Activated CD4-positive, alpha-beta T cell treated with anti-CD3 and anti-CD28 coated beads, Interleukin-2, amount 10 ng/mL, durations not matched to agents 7 days and 5 days (primary cell): Measurements from ENCODE around the gene PCDHA9. TPM values are rescaled to one million over a fixed set of nuclear protein-coding genes. Genes with fewer than 3 reads are reported as not detected.
A peak's percentile ranks its signal among the peaks of the same experiment; 100 is the strongest.
"Not testable (repeated sequence)": the region's sequence is repeated elsewhere in the genome, so short reads cannot be mapped to it uniquely, and the experiment has no call there.

Experiments used
- CTCF ChIA-PET: fragments of 350-600 bp; sonication (Branson Sonifier 250); formaldehyde crosslinking; loops from one replicate; lab custom pipeline; 2021; ENCODE audit warnings: antibody characterized with exemption; lab: Charles Lee
- POLR2A ChIA-PET: fragments of 350-600 bp; sonication (Branson Sonifier 250); formaldehyde crosslinking; loops from one replicate; lab custom pipeline; 2021; ENCODE audit warnings: antibody characterized with exemption; lab: Charles Lee
- DNase-seq: peaks from one replicate; pipeline ENCODE4 v3.0.0-alpha.2; 2020
- H3K27ac Mint-ChIP-seq: one replicate; pipeline ENCODE4 v1.8.0; 2021; ENCODE audit warnings: mild to moderate bottlenecking, moderate library complexity, mixed read lengths
- H3K27me3 Mint-ChIP-seq: one replicate; pipeline ENCODE4 v1.8.0; 2021; ENCODE audit warnings: mixed read lengths
- H3K36me3 Mint-ChIP-seq: one replicate; pipeline ENCODE4 v1.8.0; 2021; ENCODE audit warnings: low read depth, mixed read lengths
- H3K4me1 Mint-ChIP-seq: one replicate; pipeline ENCODE4 v1.8.0; 2021; ENCODE audit warnings: mixed read lengths
- H3K4me3 Mint-ChIP-seq: one replicate; pipeline ENCODE4 v1.8.0; 2021; ENCODE audit warnings: mild to moderate bottlenecking, moderate library complexity, mixed read lengths
- H3K9me3 Mint-ChIP-seq: one replicate; pipeline ENCODE4 v1.8.0; 2021; ENCODE audit warnings: mixed read lengths
- total RNA-seq, 2 experiments: library from RNA; stranded (reverse); gene quantifications; one replicate each; pipeline ENCODE4 v1.2.3, GENCODE V29; 2021

The PCDHA9 gene, protein sequence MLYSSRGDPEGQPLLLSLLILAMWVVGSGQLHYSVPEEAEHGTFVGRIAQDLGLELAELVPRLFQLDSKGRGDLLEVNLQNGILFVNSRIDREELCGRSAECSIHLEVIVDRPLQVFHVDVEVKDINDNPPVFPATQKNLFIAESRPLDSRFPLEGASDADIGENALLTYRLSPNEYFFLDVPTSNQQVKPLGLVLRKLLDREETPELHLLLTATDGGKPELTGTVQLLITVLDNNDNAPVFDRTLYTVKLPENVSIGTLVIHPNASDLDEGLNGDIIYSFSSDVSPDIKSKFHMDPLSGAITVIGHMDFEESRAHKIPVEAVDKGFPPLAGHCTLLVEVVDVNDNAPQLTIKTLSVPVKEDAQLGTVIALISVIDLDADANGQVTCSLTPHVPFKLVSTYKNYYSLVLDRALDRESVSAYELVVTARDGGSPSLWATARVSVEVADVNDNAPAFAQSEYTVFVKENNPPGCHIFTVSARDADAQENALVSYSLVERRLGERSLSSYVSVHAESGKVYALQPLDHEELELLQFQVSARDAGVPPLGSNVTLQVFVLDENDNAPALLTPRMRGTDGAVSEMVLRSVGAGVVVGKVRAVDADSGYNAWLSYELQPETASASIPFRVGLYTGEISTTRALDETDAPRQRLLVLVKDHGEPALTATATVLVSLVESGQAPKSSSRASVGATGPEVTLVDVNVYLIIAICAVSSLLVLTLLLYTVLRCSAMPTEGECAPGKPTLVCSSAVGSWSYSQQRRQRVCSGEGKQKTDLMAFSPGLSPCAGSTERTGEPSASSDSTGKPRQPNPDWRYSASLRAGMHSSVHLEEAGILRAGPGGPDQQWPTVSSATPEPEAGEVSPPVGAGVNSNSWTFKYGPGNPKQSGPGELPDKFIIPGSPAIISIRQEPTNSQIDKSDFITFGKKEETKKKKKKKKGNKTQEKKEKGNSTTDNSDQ
- total RNA-seq: not detected

DNA sequence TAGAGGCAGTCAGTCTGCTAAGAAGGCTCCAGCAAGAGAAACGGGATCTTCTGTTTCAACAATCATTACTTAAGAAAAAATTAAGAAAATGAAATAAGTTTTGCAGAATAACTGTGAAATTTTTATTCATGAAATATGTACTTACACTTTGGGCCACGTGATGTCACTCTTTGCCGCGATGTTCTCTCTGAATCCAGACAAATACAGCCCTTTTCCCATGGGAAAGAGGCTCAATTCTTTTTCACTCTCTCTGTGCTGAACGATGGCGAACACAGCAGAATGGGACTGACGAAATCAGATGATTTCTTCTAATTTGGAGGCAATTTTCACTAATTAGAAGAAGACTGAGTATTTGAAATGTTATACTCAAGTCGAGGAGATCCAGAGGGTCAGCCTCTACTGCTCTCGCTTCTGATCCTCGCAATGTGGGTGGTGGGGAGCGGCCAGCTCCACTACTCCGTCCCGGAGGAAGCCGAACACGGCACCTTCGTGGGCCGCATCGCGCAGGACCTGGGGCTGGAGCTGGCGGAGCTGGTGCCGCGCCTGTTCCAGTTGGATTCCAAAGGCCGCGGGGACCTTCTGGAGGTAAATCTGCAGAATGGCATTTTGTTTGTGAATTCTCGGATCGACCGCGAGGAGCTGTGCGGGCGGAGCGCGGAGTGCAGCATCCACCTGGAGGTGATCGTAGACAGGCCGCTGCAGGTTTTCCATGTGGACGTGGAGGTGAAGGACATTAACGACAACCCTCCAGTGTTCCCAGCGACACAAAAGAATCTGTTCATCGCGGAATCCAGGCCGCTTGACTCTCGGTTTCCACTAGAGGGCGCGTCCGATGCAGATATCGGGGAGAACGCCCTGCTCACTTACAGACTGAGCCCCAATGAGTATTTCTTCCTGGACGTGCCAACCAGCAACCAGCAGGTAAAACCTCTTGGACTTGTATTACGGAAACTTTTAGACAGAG, at the start of gene PCDHA9:
Gene PCDHA9 (plus strand): TSS at position 244 of the 964 bp plus-strand sequence. CDS start 114 bp downstream, at position 358.
- H3K27ac Mint-ChIP-seq: not testable (repeated sequence)

DNA sequence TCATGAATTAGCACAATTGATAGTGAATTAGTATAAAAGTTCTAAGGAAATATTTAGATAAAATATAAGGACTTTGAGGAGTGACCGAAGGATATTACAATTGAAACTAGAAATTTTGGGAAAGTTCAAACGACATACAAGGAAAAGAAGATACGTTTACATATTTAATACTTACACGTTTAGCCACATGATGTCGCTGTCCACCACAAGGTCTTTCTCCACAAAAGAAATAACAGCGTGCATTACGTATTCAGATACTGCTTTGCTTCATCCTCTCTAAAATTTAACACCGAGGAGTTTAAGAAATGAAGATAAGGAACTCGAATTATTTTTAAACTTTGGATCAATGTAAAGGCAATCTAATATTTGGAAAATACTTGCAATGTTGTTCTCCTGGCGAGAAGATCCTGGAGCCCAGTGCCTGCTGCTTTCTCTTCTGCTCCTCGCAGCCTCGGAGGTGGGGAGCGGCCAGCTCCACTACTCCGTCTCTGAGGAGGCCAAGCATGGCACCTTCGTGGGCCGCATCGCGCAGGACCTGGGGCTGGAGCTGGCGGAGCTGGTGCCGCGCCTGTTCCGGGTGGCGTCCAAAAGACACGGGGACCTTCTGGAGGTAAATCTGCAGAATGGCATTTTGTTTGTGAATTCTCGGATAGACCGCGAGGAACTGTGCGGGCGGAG, 47.2 kb upstream of the PCDHA9 start, which contains the start of gene PCDHA3:
Gene PCDHA3 (plus strand): TSS at position 242 of the 678 bp plus-strand sequence.
- Mint-ChIP-seq H3K9me3 (peaks cover 24% of the 10 kb centered on the region), H3K4me1 (no peaks in the 10 kb centered on the region), H3K36me3 (no peaks in the 10 kb centered on the region), H3K27ac (peak within 1 kb of the TSS; percentile 50), H3K27me3 (peaks cover 1% of the 10 kb centered on the region), H3K4me3 (no peak within 1 kb of the TSS)
- ChIA-PET CTCF (no interaction called here), POLR2A (no interaction called here)
- no peak for DNase-seq

More for the DNA sequence above, at the start of gene PCDHA9:
- CTCF ChIA-PET, H3K36me3 Mint-ChIP-seq, H3K4me3 Mint-ChIP-seq, H3K27me3 Mint-ChIP-seq, H3K4me1 Mint-ChIP-seq, DNase-seq, POLR2A ChIA-PET: not testable (repeated sequence)
- peaks cover 18% of the 10 kb centered on the region for H3K9me3 Mint-ChIP-seq

GRCh38 chr5:140801494-140801841, 46.7 kb upstream of the PCDHA9 start:
- DNase-seq: no peak
- peaks cover 1% of the 10 kb centered on the region for H3K27me3 Mint-ChIP-seq
- POLR2A ChIA-PET: no interaction called here
- H3K4me3 Mint-ChIP-seq: no peak overlapping the region
- no peaks in the 10 kb centered on the region for H3K36me3 Mint-ChIP-seq
- CTCF ChIA-PET: interaction anchor here (0.8 kb wide), 1 partner anchor 518 kb away, joined by 3 read pairs; no protein-coding TSS in a partner anchor
- no peaks in the 10 kb centered on the region for H3K4me1 Mint-ChIP-seq
- peak overlapping the region; percentile 50 for H3K27ac Mint-ChIP-seq
- peaks cover 23% of the 10 kb centered on the region for H3K9me3 Mint-ChIP-seq

DNA sequence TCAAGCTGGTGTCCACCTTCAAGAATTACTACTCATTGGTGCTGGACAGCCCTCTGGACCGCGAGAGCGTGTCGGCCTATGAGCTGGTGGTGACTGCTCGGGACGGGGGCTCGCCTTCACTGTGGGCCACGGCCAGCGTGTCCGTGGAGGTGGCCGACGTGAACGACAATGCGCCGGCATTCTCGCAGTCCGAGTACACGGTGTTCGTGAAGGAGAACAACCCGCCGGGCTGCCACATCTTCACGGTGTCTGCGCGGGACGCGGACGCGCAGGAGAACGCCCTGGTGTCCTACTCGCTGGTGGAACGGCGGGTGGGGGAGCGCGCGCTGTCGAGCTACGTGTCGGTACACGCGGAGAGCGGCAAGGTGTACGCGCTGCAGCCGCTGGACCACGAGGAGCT, 45.8 kb upstream of the PCDHA9 start:
- H3K4me3 Mint-ChIP-seq, H3K27ac Mint-ChIP-seq, H3K4me1 Mint-ChIP-seq, H3K27me3 Mint-ChIP-seq, H3K36me3 Mint-ChIP-seq, POLR2A ChIA-PET, DNase-seq: not testable (repeated sequence)
- peaks cover 25% of the 10 kb centered on the region for H3K9me3 Mint-ChIP-seq
- CTCF ChIA-PET: interaction anchor here (0.8 kb wide), 1 partner anchor 517 kb away, joined by 3 read pairs; no protein-coding TSS in a partner anchor

DNA sequence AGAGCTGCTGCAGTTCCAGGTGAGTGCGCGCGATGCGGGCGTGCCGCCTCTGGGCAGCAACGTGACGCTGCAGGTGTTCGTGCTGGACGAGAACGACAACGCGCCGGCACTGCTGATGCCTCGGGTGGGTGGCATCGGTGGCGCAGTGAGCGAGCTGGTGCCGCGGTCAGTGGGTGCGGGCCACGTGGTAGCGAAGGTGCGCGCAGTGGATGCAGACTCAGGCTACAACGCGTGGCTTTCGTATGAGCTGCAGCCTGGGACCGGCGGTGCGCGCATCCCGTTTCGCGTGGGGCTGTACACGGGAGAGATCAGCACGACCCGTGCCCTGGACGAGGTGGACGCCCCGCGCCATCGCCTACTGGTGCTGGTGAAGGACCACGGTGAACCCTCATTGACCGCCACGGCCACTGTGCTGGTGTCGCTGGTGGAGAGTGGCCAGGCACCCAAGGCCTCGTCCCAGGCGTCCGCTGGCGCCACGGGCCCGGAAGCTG, 45.4 kb upstream of the PCDHA9 start:
- peaks cover 3% of the 10 kb centered on the region for H3K27me3 Mint-ChIP-seq
- POLR2A ChIA-PET: no interaction called here
- DNase-seq: no peak
- CTCF ChIA-PET: no interaction called here
- no peak overlapping the region for H3K27ac Mint-ChIP-seq
- H3K4me3 Mint-ChIP-seq: no peak overlapping the region
- peaks cover 27% of the 10 kb centered on the region for H3K9me3 Mint-ChIP-seq
- no peaks in the 10 kb centered on the region for H3K4me1 Mint-ChIP-seq
- no peaks in the 10 kb centered on the region for H3K36me3 Mint-ChIP-seq

- Mint-ChIP-seq H3K36me3 (no peaks in the 10 kb centered on the region), H3K4me3 (no peak within 1 kb of the TSS), H3K4me1 (no peaks in the 10 kb centered on the region), H3K9me3 (peaks cover 25% of the 10 kb centered on the region), H3K27ac (no peak within 1 kb of the TSS), H3K27me3 (peaks cover 2% of the 10 kb centered on the region)
- ChIA-PET CTCF (interaction anchor here (1.0 to 2.6 kb wide), 2 partner anchors 12 to 14 kb away, joined by 3 to 7 read pairs; partner anchors contain the start of gene PCDHA5), POLR2A (no interaction called here)
- peak; percentile 20 for DNase-seq
These were observed 41.1 kb upstream of the PCDHA9 start, which contains the start of gene PCDHA4 for GRCh38 chr5:140806834-140807775. Gene PCDHA4, plus strand, starts transcription at chr5:140807068.

GRCh38 chr5:140808241-140808888, 39.8 kb upstream of the PCDHA9 start:
- peaks cover 27% of the 10 kb centered on the region for H3K9me3 Mint-ChIP-seq
- DNase-seq, POLR2A ChIA-PET, H3K36me3 Mint-ChIP-seq, H3K4me1 Mint-ChIP-seq, H3K27ac Mint-ChIP-seq, H3K4me3 Mint-ChIP-seq, H3K27me3 Mint-ChIP-seq: not testable (repeated sequence)
- CTCF ChIA-PET: interaction anchor here (2.6 kb wide), 1 partner anchor 12 kb away, joined by 7 read pairs; the partner anchor contains the start of gene PCDHA5

DNA sequence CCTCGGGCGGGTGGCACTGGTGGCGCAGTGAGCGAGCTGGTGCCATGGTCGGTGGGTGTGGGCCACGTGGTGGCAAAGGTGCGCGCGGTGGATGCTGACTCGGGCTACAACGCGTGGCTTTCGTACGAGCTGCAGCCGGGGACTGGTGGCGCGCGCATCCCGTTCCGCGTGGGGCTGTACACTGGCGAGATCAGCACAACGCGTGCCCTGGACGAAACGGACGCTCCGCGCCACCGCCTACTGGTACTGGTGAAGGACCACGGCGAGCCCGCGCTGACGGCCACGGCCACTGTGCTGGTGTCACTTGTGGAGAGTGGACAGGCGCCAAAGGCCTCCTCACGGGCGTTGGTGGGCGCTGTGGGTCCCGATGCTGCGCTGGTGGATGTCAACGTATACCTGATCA, 39.3 kb upstream of the PCDHA9 start:
- Mint-ChIP-seq H3K27ac (no peak overlapping the region), H3K4me3 (no peak overlapping the region), H3K4me1 (no peaks in the 10 kb centered on the region), H3K9me3 (peaks cover 23% of the 10 kb centered on the region), H3K27me3 (peaks cover 2% of the 10 kb centered on the region), H3K36me3 (no peaks in the 10 kb centered on the region)
- no peak for DNase-seq
- ChIA-PET POLR2A (no interaction called here), CTCF (interaction anchor here (2.6 kb wide), 1 partner anchor 12 kb away, joined by 7 read pairs; the partner anchor contains the start of gene PCDHA5)

DNA sequence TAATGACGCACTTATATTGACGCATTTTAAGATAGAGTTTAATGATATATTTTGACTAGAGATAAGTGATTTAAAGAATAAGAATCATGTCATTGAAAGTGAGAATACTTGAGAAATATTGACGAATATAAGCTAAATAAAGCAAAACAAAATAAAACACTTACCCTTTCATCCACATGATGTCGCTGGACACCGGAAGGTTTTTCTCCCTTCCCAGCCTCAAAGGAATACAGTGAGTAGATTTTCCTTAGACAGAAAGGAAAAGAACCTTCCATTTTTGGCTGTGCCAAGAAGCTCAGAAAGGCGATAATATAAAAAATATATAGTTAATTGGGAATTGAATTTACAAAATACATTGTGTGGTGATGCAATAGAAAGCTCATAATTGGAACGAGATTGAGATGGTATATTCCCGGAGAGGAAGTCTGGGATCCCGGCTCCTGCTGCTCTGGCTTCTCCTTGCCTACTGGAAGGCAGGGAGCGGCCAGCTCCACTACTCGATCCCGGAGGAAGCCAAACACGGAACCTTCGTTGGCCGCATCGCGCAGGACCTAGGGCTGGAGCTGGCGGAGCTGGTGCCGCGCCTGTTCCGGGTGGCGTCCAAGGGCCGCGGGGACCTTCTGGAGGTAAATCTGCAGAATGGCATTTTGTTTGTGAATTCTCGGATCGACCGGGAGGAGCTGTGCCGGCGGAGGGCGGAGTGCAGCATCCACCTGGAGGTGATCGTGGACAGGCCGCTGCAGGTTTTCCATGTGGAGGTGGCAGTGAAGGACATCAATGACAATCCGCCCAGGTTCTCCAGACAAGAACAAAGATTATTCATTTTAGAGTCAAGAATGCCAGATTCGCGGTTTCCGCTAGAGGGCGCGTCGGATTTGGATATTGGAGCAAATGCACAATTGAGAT, 26.6 kb upstream of the PCDHA9 start, which contains the start of gene PCDHA5:
Gene PCDHA5 (plus strand): TSS at position 239 of the 906 bp plus-strand sequence.
- Mint-ChIP-seq H3K27me3 (no peaks in the 10 kb centered on the region), H3K27ac (no peak within 1 kb of the TSS), H3K9me3 (peaks cover 8% of the 10 kb centered on the region), H3K36me3 (no peaks in the 10 kb centered on the region), H3K4me1 (no peaks in the 10 kb centered on the region), H3K4me3 (no peak within 1 kb of the TSS)
- ChIA-PET CTCF (interaction anchor here (2.2 kb wide), 1 partner anchor 14 kb away, joined by 7 read pairs; the partner anchor contains the start of gene PCDHA4), POLR2A (no interaction called here)
- DNase-seq: peak; percentile 24
